Measurements from ENCODE around the gene PCBP3.

Gene PCBP3

DNA sequence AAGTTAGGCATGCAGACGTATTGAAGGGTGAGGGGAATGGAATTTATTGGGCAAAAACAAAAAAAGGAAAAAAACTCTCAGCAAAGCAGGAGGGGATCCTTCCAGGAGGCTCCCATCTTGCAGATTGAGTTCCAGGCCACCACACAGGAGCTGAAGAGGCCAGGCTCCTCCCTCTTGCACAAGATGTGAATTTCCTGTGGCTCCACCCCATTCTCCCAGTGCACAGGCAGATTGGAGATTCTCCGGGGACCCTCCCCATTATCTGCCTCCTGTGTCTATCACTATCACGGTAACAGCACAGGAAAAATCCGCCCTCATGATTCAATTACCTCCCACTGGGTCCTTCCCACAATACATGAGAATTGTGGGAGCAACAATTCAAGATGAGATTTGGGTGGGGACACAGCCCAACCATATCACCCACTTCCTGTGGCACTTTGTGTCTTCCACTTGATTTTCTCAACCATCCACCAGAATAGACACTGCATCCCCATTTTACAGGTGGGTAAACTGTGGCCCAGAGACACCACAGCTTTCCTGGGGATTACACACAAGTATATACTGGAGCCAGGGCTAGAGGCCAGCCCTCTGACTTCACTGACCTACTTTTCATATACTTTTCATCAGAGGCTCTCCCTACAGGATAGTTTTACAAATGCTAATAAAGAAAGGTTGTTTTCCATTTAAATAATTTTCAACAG, 319.2 kb downstream of the PCBP3 start:
- H3K9ac ChIP-seq, result no peak overlapping the region
- peak overlapping the region in 3 of 10 experiments; percentile 10 to 30 (median 25); a peak in 2 of 20 replicates for H3K4me3 ChIP-seq
- H3K27me3 ChIP-seq, result no peaks in the 10 kb centered on the region
- no peak for TF ChIP-seq Cebpa-rat (IDR thresholded peaks at IDR 0.05)
- peaks cover 43 to 60% (median 54%) of the 10 kb centered on the region in 11 experiments for H3K9me3 ChIP-seq (replicated peaks in 1 of 11)
- H4K20me1 ChIP-seq, result no peaks in the 10 kb centered on the region
- peaks cover 15 to 59% (median 49%) of the 10 kb centered on the region in 10 experiments for H3K4me1 ChIP-seq
- peak overlapping the region in 10 of 11 experiments; percentile 20 to 78 (median 67); a peak in 19 of 22 replicates for H3K4me2 ChIP-seq
- H3K27ac ChIP-seq, result peak overlapping the region in 5 of 11 experiments; percentile 0 to 65 (median 44); a peak in 5 of 22 replicates
- peaks cover 0 to 20% (median 4%) of the 10 kb centered on the region in 11 experiments; a peak in 6 of 22 replicates for H3K36me3 ChIP-seq

DNA sequence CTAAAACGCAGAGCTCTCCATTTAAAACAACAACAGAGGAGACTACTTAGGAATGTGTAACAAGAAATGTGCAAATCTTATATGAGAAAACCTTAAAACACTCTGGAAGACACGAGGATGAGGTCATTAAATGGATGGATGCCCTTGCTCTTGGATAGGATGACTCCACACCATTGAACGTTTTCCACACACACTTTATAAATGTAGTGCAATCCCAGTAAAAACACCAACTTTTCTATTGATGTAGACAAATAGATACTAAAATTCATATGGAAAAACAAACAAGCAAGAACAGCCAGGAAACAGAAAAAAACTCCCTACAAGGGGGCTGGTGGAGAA, 319.7 kb downstream of the PCBP3 start:
- Histone ChIP-seq H3K27me3 (no peaks in the 10 kb centered on the region), H3K27ac (peak overlapping the region in 6 of 11 experiments; percentile 0 to 65 (median 52); a peak in 6 of 22 replicates), H3K9ac (peak overlapping the region in 2 of 11 experiments; percentile 4 to 27; a peak in 4 of 22 replicates), H3K4me3 (peak overlapping the region in 4 of 10 experiments; percentile 0 to 34 (median 24); a peak in 4 of 20 replicates), H4K20me1 (no peaks in the 10 kb centered on the region), H3K4me2 (peak overlapping the region; percentile 20 to 78 (median 66)), H3K9me3 (replicated peaks in 1 of 11) (peaks cover 43 to 60% (median 54%) of the 10 kb centered on the region in 11 experiments), H3K4me1 (peaks cover 15 to 56% (median 47%) of the 10 kb centered on the region in 10 experiments), H3K36me3 (peaks cover 0 to 20% (median 4%) of the 10 kb centered on the region in 11 experiments; a peak in 6 of 22 replicates)
- no peak for TF ChIP-seq Cebpa-rat (IDR thresholded peaks at IDR 0.05)

DNA sequence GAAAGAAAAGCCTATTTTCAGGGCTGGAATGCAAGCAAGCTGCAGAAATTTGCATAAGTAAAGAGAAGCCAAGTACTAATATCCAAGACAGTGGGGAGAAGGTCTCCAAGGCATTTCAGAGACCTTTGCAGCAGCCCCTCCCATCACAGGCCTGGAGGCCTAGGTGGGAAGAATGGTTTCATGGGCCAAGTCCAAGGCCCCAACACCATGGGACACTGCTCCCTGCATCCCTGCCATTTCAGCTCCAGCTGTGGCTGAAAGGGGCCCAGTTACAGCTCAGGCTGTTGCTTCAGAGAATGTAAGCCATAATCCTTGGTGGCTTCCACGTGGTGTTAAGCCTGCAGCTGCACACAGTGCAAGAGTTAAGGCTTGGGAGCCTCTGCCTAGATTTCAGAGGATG, 321.1 kb downstream of the PCBP3 start:
- no peak overlapping the region for H3K27ac ChIP-seq
- no peaks in the 10 kb centered on the region for H3K27me3 ChIP-seq
- peak overlapping the region in 4 of 11 experiments; percentile 63 to 78 (median 70); a peak in 4 of 22 replicates for H3K4me2 ChIP-seq
- no peaks in the 10 kb centered on the region for H4K20me1 ChIP-seq
- H3K9me3 ChIP-seq (replicated peaks in 1 of 11), result peaks cover 43 to 59% (median 54%) of the 10 kb centered on the region in 11 experiments
- no peak overlapping the region for H3K9ac ChIP-seq
- peaks cover 0 to 20% (median 4%) of the 10 kb centered on the region in 11 experiments; a peak in 6 of 22 replicates for H3K36me3 ChIP-seq
- peak overlapping the region in 6 of 10 experiments; percentile 5 to 45 (median 18); a peak in 6 of 20 replicates for H3K4me3 ChIP-seq
- no peak for TF ChIP-seq Cebpa-rat (IDR thresholded peaks at IDR 0.05)
- peaks cover 15 to 41% (median 34%) of the 10 kb centered on the region in 10 experiments for H3K4me1 ChIP-seq

DNA sequence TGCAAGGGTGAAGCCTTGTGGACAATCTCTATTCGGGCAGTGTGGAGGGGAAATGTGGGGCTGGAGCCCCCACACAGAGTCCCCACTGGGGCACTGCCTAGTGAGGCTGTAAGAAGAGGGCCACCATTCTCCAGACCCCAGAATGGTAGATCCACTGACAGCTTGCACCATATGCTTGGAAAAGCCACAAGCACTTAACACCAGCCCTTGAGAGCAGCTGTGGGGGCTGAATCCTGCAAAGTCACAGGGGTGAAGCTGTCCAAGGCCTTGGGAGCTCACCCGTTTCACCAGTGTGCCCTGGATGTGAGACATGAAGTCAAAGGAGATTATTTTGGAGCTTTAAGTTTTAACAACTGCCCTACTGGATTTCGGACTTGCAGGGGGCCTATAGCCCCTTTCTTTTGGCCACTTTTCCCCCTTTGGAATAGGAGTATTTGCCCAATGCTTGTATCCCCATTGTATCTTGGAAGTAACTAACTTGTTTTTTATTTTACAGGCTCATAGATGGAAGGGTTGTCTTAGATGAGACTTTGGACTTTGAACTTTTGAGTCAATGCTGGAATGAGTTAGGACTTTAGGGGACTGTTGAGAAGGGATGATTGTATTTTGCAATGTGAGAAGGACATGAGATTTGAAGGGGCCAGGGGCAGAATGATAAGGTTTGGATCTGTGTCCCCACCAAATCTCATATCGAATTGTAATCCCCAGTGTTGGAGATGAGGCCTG, 321.7 kb downstream of the PCBP3 start:
- H3K36me3 ChIP-seq, result peaks cover 0 to 20% (median 4%) of the 10 kb centered on the region in 11 experiments; a peak in 6 of 22 replicates
- H3K27me3 ChIP-seq, result no peaks in the 10 kb centered on the region
- H4K20me1 ChIP-seq, result peaks cover 0 to 3% (median 0%) of the 10 kb centered on the region in 11 experiments; a peak in 1 of 22 replicates
- peaks cover 37 to 53% (median 48%) of the 10 kb centered on the region in 11 experiments for H3K9me3 ChIP-seq (replicated peaks in 1 of 11)
- no peak for TF ChIP-seq Cebpa-rat (IDR thresholded peaks at IDR 0.05)
- H3K9ac ChIP-seq, result no peak overlapping the region
- no peak overlapping the region for H3K27ac ChIP-seq
- peaks cover 15 to 37% (median 32%) of the 10 kb centered on the region in 10 experiments for H3K4me1 ChIP-seq
- peak overlapping the region in 6 of 10 experiments; percentile 5 to 45 (median 18); a peak in 6 of 20 replicates for H3K4me3 ChIP-seq
- H3K4me2 ChIP-seq, result no peak overlapping the region

DNA sequence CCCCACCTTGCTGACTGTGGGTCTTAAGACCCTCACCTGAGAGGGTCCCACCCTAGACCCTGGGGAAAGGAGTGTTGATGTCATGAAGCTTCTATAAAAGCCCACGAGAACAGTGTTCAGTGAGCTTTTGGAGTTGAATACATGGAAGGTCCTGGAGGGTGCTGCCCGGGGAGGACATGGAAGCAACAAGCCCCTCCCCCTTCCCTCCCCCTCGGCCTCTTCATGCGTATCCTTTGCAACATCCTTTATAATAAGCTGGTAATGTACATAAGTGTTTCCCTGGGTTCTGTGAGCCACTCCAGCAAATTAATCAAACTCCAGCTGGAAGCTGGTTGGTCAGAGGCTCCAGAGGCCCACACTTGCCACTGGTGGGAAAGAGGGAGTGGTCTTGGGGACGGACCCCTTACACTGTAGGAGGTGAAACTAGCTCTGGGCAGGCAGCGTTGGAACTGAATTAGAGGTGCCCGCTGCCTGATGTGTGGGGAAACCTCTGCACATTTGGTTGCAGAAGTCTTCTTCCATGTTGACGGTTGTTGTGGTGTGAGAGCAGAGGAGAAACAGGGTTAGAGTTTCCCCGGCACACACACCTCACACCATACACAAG, 323.4 kb downstream of the PCBP3 start:
- peaks cover 0 to 12% (median 4%) of the 10 kb centered on the region in 11 experiments; a peak in 4 of 22 replicates for H3K36me3 ChIP-seq
- peaks cover 5 to 12% (median 11%) of the 10 kb centered on the region in 11 experiments for H3K27me3 ChIP-seq
- peaks cover 20 to 36% (median 31%) of the 10 kb centered on the region in 11 experiments for H3K9me3 ChIP-seq (replicated peaks in 1 of 11)
- H3K4me1 ChIP-seq, result peaks cover 15 to 50% (median 36%) of the 10 kb centered on the region in 10 experiments
- H3K9ac ChIP-seq, result no peak overlapping the region
- H4K20me1 ChIP-seq, result peaks cover 0 to 7% (median 0%) of the 10 kb centered on the region in 11 experiments; a peak in 3 of 22 replicates
- TF ChIP-seq Cebpa-rat (IDR thresholded peaks at IDR 0.05), result no peak
- no peak overlapping the region for H3K4me3 ChIP-seq
- H3K4me2 ChIP-seq, result peak overlapping the region in 5 of 11 experiments; percentile 18 to 42 (median 35); a peak in 10 of 22 replicates
- H3K27ac ChIP-seq, result no peak overlapping the region

DNA sequence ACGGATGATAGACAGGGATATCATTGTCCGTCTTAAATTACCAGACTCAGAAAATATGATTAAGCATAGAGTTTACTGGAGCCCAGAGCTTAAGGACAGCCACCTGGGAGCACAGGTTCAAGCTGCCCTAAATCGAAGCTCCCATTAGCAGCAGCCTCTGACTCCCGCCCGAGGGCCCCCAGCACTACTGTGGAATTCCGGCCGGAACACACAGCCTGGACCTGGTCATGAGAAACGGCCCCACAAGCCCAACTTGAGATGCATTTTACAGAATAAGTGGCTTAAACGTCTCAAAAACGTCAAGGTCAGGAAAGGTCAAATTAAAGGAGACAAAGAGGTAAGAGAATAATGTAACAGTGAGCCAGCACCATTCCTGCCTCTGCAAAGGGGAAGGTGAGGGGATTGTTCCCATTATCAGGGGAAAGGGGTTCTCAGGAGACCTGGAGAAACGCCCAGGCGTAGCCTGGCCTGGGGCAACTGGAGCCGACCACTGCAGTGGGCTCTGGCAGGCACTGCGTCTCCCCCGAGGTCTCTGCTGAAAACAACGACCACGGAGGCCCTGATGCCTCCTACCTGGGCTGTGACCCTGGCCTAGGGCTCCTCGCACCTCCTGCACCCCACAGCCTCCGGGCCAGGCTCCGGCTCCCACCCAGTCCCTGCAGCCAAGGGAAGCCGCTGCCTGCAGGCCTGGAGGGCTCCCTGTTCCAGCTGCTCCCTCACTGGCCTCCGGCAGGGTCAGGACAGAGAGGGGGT, 326.6 kb downstream of the PCBP3 start:
- peaks cover 37 to 44% (median 43%) of the 10 kb centered on the region in 11 experiments for H3K27me3 ChIP-seq
- H3K9ac ChIP-seq, result peak overlapping the region in 2 of 11 experiments; percentile 9 to 19; a peak in 2 of 22 replicates
- H3K4me2 ChIP-seq, result peak overlapping the region in 7 of 11 experiments; percentile 5 to 36 (median 20); a peak in 5 of 22 replicates
- no peak overlapping the region for H3K4me3 ChIP-seq
- peaks cover 0 to 28% (median 3%) of the 10 kb centered on the region in 11 experiments; a peak in 10 of 22 replicates for H4K20me1 ChIP-seq
- peaks cover 21 to 55% (median 44%) of the 10 kb centered on the region in 10 experiments for H3K4me1 ChIP-seq
- no peak for TF ChIP-seq Cebpa-rat (IDR thresholded peaks at IDR 0.05)
- no peak overlapping the region for H3K27ac ChIP-seq
- H3K36me3 ChIP-seq, result peaks cover 0 to 3% (median 0%) of the 10 kb centered on the region in 11 experiments; a peak in 4 of 22 replicates
- H3K9me3 ChIP-seq (replicated peaks in 1 of 11), result peaks cover 2 to 14% (median 9%) of the 10 kb centered on the region in 11 experiments

DNA sequence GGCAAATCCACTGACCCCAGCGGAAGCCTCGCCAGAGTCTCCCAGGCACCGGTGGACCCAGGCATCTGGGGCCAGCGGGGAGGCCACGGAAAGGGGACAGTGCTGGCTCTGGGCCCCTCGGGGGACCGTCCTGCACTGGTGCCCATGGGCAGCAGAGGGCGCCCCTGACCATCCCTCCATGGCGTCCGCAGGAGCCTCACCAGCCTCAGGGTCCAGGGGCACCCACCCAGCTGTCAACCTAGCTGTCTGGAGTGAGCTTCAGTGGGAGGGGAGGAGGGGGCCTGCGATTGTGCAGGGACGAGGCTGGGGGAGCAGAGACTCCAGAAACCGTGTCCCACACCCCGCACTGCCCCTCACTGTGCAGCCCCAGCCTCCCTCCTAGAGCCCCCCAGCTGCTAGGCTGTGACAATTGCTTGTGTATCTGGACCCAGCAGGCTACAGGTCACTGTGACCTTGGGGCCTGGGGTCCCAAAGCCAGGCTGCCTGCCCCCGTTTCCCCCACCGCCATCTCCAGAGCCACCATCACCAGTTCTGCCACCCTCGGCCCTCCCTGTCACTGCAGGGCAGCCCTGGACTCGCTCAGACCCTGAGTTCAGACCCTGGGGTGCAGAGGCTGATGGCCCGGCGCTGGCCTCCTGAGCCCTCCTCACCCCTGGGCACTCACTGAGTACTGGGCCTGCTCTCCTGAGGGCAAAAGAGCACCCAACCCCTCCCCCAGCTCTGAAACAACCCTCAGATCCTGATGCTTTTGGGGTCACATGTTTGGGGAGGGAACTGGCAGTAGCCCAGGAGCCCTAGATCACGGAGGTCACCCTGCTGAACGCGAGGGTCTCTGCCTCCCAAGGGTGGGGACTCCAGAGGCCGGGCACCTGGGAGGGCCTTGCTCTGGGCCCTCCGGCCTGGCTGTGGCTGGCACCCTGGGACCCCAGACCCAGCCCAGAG, 327.4 kb downstream of the PCBP3 start:
- H3K9ac ChIP-seq, result peak overlapping the region in 2 of 11 experiments; percentile 9 to 19; a peak in 2 of 22 replicates
- no peak overlapping the region for H3K27ac ChIP-seq
- peak overlapping the region in 7 of 11 experiments; percentile 5 to 36 (median 22); a peak in 8 of 22 replicates for H3K4me2 ChIP-seq
- TF ChIP-seq Cebpa-rat (IDR thresholded peaks at IDR 0.05), result no peak
- H3K36me3 ChIP-seq, result no peaks in the 10 kb centered on the region
- no peak overlapping the region for H3K4me3 ChIP-seq
- peaks cover 24 to 58% (median 47%) of the 10 kb centered on the region in 10 experiments for H3K4me1 ChIP-seq
- peaks cover 0 to 30% (median 5%) of the 10 kb centered on the region in 11 experiments; a peak in 10 of 22 replicates for H4K20me1 ChIP-seq
- H3K9me3 ChIP-seq (replicated peaks in 1 of 11), result peaks cover 0 to 5% (median under 1%) of the 10 kb centered on the region in 11 experiments; a peak in 12 of 22 replicates
- peaks cover 45 to 52% (median 51%) of the 10 kb centered on the region in 11 experiments for H3K27me3 ChIP-seq
